Skeletal muscle satellite cell (primary cell): ENCODE measurements around the gene FAM240A.

Experiments
- H3K27me3 ChIP-seq: 2 replicates; pipeline ENCODE4 v1.7.0; 2013; ENCODE audit warnings: low read length; ENCODE audit not compliant: control insufficient read depth, insufficient read depth
- H3K36me3 ChIP-seq: 2 replicates; pipeline ENCODE4 v1.7.0; 2013; ENCODE audit warnings: mild to moderate bottlenecking, control low read depth, low read length; ENCODE audit not compliant: insufficient read depth
- H3K4me1 ChIP-seq: 2 replicates; pipeline ENCODE4 v1.7.0; 2013; ENCODE audit warnings: low read length; ENCODE audit not compliant: control insufficient read depth, insufficient read depth
- H3K4me2 ChIP-seq: 2 replicates; pipeline ENCODE4 v1.7.0; 2013; ENCODE audit warnings: mild to moderate bottlenecking, low read length
- H3K4me3 ChIP-seq: 2 replicates; pipeline ENCODE4 v1.7.0; 2013; ENCODE audit warnings: low read length
- H3K9ac ChIP-seq: 2 replicates; pipeline ENCODE4 v1.7.0; 2013; ENCODE audit warnings: mild to moderate bottlenecking, low read depth, low read length, moderate library complexity
- H3K9me3 ChIP-seq: replicated peaks from 2 replicates; pipeline ENCODE4 v1.7.0; 2013; ENCODE audit warnings: mild to moderate bottlenecking, control low read depth, low read length

The FAM240A gene

GRCh38 chr3:46667061-46667621 lies 54.8 kb downstream of the FAM240A start:
- Histone ChIP-seq H3K9ac (no peak overlapping the region), H3K27me3 (peaks cover 20% of the 10 kb centered on the region), H3K4me3 (no peak overlapping the region), H3K4me1 (peaks cover 16% of the 10 kb centered on the region), H3K9me3 (no peaks in the 10 kb centered on the region), H3K4me2 (no peak overlapping the region), H3K36me3 (no peaks in the 10 kb centered on the region)

- H3K27me3 ChIP-seq = peaks cover 19% of the 10 kb centered on the region
- H3K9ac ChIP-seq = no peak overlapping the region
- no peak overlapping the region for H3K4me3 ChIP-seq
- H3K9me3 ChIP-seq = no peaks in the 10 kb centered on the region
- H3K36me3 ChIP-seq = no peaks in the 10 kb centered on the region
- no peak overlapping the region for H3K4me2 ChIP-seq
- H3K4me1 ChIP-seq = peaks cover 10% of the 10 kb centered on the region
Observed at GRCh38 chr3:46667657-46668056, 55.3 kb downstream of the FAM240A start.

GRCh38 chr3:46668116-46668515 lies 55.8 kb downstream of the FAM240A start:
- peaks cover 18% of the 10 kb centered on the region for H3K27me3 ChIP-seq
- H3K9ac ChIP-seq = no peak overlapping the region
- no peaks in the 10 kb centered on the region for H3K9me3 ChIP-seq

GRCh38 chr3:46668591-46668990 lies 56.3 kb downstream of the FAM240A start:
- Histone ChIP-seq H3K9ac (no peak overlapping the region), H3K27me3 (peaks cover 14% of the 10 kb centered on the region), H3K9me3 (no peaks in the 10 kb centered on the region)

More at GRCh38 chr3:46668116-46668515, 55.8 kb downstream of the FAM240A start:
- Histone ChIP-seq H3K4me3 (no peak overlapping the region), H3K4me1 (peaks cover 6% of the 10 kb centered on the region), H3K36me3 (no peaks in the 10 kb centered on the region), H3K4me2 (no peak overlapping the region)

GRCh38 chr3:46669191-46669999 lies 57.1 kb downstream of the FAM240A start:
- no peak overlapping the region for H3K9ac ChIP-seq
- H3K4me1 ChIP-seq = no peaks in the 10 kb centered on the region
- H3K27me3 ChIP-seq = peaks cover 10% of the 10 kb centered on the region
- H3K36me3 ChIP-seq = no peaks in the 10 kb centered on the region
- H3K9me3 ChIP-seq = no peaks in the 10 kb centered on the region
- no peak overlapping the region for H3K4me2 ChIP-seq
- no peak overlapping the region for H3K4me3 ChIP-seq

More at GRCh38 chr3:46668591-46668990, 56.3 kb downstream of the FAM240A start:
- H3K4me3 ChIP-seq = no peak overlapping the region
- H3K4me2 ChIP-seq = no peak overlapping the region
- H3K4me1 ChIP-seq = peaks cover 1% of the 10 kb centered on the region
- no peaks in the 10 kb centered on the region for H3K36me3 ChIP-seq

GRCh38 chr3:46670000-46670890 lies 57.9 kb downstream of the FAM240A start:
- H3K4me2 ChIP-seq = no peak overlapping the region
- no peaks in the 10 kb centered on the region for H3K36me3 ChIP-seq
- H3K27me3 ChIP-seq = peaks cover 8% of the 10 kb centered on the region
- no peaks in the 10 kb centered on the region for H3K9me3 ChIP-seq
- H3K4me1 ChIP-seq = no peaks in the 10 kb centered on the region
- H3K9ac ChIP-seq = no peak overlapping the region
- no peak overlapping the region for H3K4me3 ChIP-seq

GRCh38 chr3:46670891-46671427 lies 58.6 kb downstream of the FAM240A start:
- no peaks in the 10 kb centered on the region for H3K36me3 ChIP-seq
- H3K4me2 ChIP-seq = no peak overlapping the region
- no peak overlapping the region for H3K4me3 ChIP-seq
- no peak overlapping the region for H3K9ac ChIP-seq
- peaks cover 5% of the 10 kb centered on the region for H3K4me1 ChIP-seq
- H3K9me3 ChIP-seq = no peaks in the 10 kb centered on the region
- peaks cover 8% of the 10 kb centered on the region for H3K27me3 ChIP-seq

GRCh38 chr3:46671541-46672348 lies 59.4 kb downstream of the FAM240A start:
- Histone ChIP-seq H3K27me3 (peaks cover 8% of the 10 kb centered on the region), H3K9ac (no peak overlapping the region), H3K4me1 (peaks cover 8% of the 10 kb centered on the region), H3K4me2 (no peak overlapping the region), H3K9me3 (no peaks in the 10 kb centered on the region), H3K36me3 (no peaks in the 10 kb centered on the region), H3K4me3 (no peak overlapping the region)

- Histone ChIP-seq H3K4me1 (peaks cover 11% of the 10 kb centered on the region), H3K4me3 (no peak overlapping the region)
Observed at GRCh38 chr3:46672349-46672695, 60.0 kb downstream of the FAM240A start.

GRCh38 chr3:46673151-46674030 lies 61.1 kb downstream of the FAM240A start:
- Histone ChIP-seq H3K9me3 (no peaks in the 10 kb centered on the region), H3K9ac (no peak overlapping the region), H3K4me1 (peaks cover 14% of the 10 kb centered on the region), H3K27me3 (no peaks in the 10 kb centered on the region), H3K4me2 (no peak overlapping the region), H3K36me3 (no peaks in the 10 kb centered on the region), H3K4me3 (no peak overlapping the region)

More at GRCh38 chr3:46672349-46672695, 60.0 kb downstream of the FAM240A start:
- H3K9ac ChIP-seq = no peak overlapping the region
- H3K36me3 ChIP-seq = no peaks in the 10 kb centered on the region
- H3K4me2 ChIP-seq = no peak overlapping the region
- H3K9me3 ChIP-seq = no peaks in the 10 kb centered on the region
- H3K27me3 ChIP-seq = peaks cover 8% of the 10 kb centered on the region
